ENCODE data around the gene ARHGAP24.

Gene ARHGAP24

DNA sequence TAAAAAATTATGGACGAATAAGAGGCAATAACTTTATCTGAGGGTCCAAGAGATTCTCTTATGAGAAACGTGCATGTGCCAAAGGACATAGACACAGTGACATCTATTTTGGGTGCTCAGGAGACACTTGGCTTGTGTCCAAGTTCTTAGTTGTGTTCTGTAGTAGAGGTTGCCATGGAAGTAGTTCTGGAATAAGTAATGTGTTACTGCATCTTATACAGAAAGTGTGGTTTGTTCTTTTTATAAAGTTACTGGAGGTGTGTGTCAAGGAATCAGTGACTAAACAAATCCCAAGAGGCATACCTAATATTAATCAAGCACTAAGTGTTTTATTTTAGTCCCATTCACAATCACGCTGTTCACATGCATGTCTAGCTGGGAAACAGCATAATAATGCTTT lies 305.7 kb downstream of the ARHGAP24 start:
- no peak overlapping the region for H3K27ac ChIP-seq
- TF ChIP-seq ZFX (IDR thresholded peaks at IDR 0.05; ENCODE audit: borderline replicate concordance) = no peak
- TF ChIP-seq, protein P1, sequence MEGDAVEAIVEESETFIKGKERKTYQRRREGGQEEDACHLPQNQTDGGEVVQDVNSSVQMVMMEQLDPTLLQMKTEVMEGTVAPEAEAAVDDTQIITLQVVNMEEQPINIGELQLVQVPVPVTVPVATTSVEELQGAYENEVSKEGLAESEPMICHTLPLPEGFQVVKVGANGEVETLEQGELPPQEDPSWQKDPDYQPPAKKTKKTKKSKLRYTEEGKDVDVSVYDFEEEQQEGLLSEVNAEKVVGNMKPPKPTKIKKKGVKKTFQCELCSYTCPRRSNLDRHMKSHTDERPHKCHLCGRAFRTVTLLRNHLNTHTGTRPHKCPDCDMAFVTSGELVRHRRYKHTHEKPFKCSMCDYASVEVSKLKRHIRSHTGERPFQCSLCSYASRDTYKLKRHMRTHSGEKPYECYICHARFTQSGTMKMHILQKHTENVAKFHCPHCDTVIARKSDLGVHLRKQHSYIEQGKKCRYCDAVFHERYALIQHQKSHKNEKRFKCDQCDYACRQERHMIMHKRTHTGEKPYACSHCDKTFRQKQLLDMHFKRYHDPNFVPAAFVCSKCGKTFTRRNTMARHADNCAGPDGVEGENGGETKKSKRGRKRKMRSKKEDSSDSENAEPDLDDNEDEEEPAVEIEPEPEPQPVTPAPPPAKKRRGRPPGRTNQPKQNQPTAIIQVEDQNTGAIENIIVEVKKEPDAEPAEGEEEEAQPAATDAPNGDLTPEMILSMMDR (IDR thresholded peaks at IDR 0.05) = no peak

DNA sequence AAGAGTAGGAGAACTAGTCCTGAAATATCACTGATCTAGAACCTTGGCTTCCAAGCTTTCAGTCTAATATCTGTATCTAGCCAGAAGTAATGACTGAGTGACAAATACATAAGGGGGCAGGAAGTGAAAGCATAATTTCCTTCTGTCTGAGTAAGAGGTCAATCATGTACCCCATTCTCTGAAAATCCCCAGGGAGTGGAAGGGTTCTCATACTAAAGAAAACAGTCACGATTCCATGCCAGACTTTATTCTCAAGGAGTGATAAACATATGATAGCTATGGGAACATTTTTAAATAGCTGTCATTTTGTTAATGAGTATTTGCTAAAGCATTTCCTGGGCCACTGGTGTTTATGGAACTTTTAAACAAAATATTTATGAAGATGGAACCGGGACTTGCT lies 308.5 kb downstream of the ARHGAP24 start:
- no peak overlapping the region for H3K27ac ChIP-seq
- TF ChIP-seq, protein P1 (IDR thresholded peaks at IDR 0.05) = no peak
- no peak for TF ChIP-seq ZFX (IDR thresholded peaks at IDR 0.05; ENCODE audit: borderline replicate concordance)

DNA sequence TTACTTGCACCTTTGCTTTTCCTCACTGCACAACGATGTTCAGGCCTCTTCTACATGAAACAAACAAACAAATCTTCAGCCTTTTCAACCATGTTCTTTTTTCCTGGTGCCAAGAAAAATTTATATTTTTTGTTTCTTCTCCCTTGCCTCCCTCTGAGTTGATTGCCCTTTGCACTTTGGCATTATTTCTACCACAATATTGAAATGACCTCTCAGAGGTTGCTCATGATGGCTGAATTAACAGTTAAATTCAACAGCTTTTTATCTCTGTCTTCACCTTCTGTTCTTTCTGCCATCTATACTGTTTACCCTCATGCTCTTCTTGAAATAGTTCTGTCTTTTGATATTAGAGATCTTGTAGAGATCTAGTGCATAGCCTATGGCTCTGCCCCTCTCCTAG lies 308.9 kb downstream of the ARHGAP24 start:
- H3K27ac ChIP-seq = no peak overlapping the region
- no peak for TF ChIP-seq ZFX (IDR thresholded peaks at IDR 0.05; ENCODE audit: borderline replicate concordance)
- TF ChIP-seq, protein P1 (IDR thresholded peaks at IDR 0.05) = no peak

DNA sequence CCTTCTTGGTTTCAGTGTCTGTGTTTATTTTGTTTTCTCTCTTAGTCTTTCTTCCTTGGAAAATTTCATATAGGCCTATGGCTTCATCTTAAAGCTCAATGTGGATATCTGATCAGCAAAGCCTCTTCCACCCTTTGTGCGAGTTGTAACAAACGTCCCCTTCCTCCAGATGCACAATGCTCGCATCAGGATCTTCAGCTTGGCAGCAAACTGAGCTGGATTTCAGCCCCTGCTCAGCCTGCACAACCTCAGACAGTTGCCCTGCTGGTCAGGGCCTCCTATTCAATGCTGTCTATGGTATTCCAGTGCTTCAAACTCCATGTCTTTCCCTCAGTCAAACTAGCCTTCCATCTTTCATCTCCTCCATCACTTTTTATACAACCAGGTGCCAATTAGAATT lies 309.4 kb downstream of the ARHGAP24 start:
- H3K27ac ChIP-seq = no peak overlapping the region
- TF ChIP-seq ZFX (IDR thresholded peaks at IDR 0.05; ENCODE audit: borderline replicate concordance) = no peak
- TF ChIP-seq, protein P1 (IDR thresholded peaks at IDR 0.05) = no peak

DNA sequence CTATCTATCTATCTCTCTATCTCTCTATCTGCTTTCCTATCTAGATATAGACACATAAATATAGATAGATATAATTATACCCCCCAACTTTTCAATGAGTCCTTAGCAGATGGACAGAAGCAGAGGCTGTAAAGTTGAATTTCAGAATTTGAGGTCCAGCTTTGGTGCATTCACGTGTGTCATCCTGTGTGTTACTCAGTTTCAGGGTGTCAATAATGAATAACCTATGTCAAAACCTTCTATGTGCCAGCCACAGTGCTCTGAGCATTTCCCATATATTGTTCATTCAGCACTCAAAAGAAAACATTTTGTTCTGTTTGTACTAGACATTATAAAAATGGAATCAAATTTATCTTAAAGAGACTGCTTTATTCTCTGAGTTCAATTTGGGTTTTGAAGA lies 310.0 kb downstream of the ARHGAP24 start:
- H3K27ac ChIP-seq = no peak overlapping the region
- no peak for TF ChIP-seq ZFX (IDR thresholded peaks at IDR 0.05; ENCODE audit: borderline replicate concordance)
- TF ChIP-seq, protein P1 (IDR thresholded peaks at IDR 0.05) = no peak

DNA sequence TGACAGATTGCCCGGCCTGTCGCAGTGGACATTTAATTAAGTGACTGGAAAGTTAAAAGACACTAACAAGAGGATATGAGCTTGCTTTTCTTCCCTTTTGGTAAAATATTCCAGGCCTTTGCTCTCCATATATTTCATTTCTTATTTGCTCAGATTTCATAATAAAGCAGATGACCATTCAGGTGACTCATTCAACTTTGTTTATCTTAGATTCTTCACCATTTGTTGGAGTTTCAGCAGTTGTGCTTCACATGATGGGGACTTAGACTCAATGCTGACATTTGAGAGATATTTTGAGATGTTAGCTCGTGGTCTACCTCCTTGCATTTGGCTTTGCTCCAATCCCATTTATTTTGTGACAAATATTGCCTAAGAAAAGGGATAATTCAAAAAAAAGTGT lies 312.2 kb downstream of the ARHGAP24 start:
- TF ChIP-seq ZFX (IDR thresholded peaks at IDR 0.05; ENCODE audit: borderline replicate concordance) = no peak
- TF ChIP-seq, protein P1 (IDR thresholded peaks at IDR 0.05) = no peak
- no peak overlapping the region for H3K27ac ChIP-seq

DNA sequence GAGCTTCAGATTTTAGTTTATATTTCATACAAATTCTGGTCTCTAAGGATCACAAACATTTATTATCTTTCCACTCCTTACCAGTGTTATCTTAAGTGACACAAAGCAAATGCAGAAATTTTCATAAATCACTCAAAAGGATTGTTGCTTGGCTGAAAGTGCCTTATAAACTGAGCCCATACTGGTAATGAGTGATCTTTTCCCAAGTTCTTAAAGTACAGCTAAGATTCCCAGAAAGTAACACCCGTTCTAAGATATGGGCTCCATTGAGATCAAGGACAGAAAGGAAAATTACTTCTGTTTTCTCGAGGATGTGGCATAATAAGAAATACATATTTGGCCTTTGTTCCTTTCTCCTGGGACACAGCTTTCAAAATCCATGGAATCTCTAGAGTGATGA lies 313.7 kb downstream of the ARHGAP24 start:
- H3K27ac ChIP-seq = no peak overlapping the region
- TF ChIP-seq ZFX (IDR thresholded peaks at IDR 0.05; ENCODE audit: borderline replicate concordance) = no peak
- TF ChIP-seq, protein P1 (IDR thresholded peaks at IDR 0.05) = no peak

All from 22Rv1 (cell line).